Activated CD8-positive, alpha-beta memory T cell treated with anti-CD3 and anti-CD28 coated beads, Interleukin-2, amount 50 U/mL, for 4 hours (primary cell): ENCODE results near the gene ACSM3.
"Not testable (repeated sequence)": the region's sequence is repeated elsewhere in the genome, so short reads cannot be mapped to it uniquely, and the experiment has no call there.

Experiments
- DNase-seq: peaks from one replicate; pipeline ENCODE4 v3.0.0-alpha.2; 2020

The ACSM3 gene

DNA sequence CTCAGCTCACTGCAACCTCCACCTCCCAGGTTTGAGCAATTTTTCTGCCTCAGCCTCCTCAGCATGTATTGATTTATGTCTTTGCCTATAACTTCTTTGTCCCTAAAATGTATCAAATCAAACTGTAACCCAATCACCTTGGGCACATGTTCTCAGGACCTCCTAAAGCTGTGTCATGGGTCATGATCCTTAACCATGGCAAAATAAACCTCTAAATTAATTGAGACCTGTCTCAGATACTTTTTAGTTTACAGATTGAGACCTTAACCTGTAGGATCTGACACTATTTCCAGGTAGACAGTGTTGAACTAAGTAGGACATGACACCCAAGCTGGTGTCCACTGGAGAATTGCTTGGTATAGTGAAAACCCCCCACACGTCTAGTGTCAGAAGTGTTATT, 2.6 kb upstream of the ACSM3 start:
- DNase-seq = no peak

DNA sequence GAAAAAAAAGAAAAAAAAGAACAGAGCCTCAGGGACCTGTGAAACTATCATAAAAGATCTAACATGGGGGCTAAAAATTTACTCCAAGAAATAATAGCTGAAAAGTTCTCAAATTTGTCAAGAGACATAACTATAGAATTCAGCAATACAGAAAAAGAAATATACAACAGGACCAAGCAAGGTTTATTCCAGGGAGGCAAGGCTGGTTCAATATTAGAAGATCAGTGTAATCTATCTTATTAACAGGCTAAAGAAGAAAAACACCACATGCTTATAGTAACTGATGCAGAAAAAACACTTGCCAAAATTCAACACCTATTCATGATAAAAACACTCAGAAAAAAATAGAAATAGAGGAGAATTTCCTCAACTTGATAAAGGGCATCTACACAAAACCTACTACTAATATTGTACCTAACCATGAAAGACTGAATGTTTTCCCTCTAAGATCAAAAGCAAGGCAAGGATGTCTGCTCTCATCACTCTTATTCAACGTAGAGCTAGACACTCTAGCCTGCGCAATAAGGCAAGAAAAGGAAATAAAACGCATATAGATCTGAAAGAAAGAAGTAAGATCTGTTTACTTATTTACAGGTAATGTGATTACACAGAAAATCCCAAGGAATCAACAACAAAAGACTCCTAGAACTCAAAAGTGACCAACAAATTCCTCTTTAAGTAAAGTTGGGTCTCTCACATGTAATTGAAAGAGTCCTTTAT, 1.2 kb upstream of the ACSM3 start:
- no peak for DNase-seq

GRCh38 chr16:20764448-20764847, 634 bp downstream of the ACSM3 start:
- DNase-seq = not testable (repeated sequence)

GRCh38 chr16:20765732-20766131, 1.9 kb downstream of the ACSM3 start:
- no peak for DNase-seq

DNA sequence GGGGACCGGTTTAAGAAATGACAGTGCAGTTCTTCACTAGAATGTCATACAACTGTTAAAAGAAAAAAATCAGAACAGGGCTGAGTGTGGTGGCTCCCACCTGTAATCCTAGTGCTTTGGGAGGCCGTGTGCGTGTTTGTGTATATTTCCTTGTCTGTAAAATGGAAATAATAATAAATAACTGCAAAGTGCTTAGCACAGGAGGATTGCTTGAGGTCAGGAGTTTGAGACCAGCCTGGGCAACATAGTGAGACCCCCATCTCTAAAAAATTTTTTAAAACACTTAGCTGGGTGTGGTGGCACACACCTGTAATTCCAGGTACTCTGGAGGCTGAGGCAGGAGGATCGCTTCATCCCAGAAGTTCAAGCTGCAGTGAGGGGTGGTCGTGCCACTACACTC, 2.5 kb downstream of the ACSM3 start:
- no peak for DNase-seq

DNA sequence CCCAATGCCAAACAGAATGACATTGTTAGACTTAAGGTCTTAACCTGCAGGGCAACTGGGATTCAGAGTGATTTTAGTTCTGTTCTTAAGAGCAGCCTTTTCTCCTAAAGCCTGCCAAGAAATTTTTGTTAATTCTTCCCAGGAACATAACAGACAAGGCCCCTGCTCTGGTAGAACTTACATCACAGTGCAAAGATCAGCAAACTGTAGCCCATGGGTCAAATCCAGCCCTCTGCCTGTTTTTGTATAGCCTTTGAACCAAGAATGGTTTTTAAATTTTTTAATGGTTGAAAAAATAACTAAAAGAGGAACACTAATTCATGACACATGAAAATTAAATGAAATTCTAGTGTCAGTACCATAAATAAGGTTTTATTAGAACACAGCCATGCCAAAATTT, 3.8 kb downstream of the ACSM3 start:
- DNase-seq = no peak

DNA sequence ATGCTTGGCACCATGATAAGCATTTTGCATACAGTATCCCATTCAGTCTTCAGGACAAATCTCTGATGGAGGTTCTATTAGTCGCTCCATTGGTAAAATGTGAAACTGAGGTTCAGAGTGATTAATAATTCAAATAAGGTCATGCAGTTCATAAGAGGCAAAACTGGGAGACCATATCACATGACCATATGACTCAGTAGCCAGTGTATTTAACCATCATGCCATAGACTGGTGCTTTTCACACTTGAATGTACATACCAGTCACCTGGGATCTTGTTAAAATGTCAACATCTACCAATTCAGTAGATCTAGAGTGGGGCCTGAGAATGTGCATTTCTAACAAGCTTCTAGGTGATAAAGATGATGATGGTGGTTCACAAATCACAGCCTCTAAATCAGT, 4.3 kb downstream of the ACSM3 start:
- DNase-seq = no peak

DNA sequence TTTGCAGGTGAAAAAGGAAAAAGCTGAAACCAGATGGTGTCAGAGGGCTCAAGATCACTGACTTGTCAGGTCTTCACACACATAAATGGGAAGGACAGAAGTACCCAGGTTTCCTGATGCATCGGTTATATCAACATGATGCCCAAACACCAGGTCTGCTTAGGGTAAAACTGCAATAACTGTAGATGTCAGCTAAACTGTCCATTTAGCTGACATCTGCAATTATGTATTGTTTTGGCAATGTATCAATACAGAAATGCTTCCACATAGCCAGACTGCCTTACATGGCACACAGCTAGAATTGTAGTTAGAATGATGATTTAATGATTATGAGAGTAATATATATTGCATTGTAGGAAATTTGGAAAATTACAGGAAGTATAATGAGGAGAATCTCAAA, 5.0 kb downstream of the ACSM3 start:
- DNase-seq = no peak

GRCh38 chr16:20773679-20774078, 9.9 kb downstream of the ACSM3 start:
- no peak for DNase-seq

GRCh38 chr16:20774703-20775362, 11.0 kb downstream of the ACSM3 start:
- peak; percentile 40 for DNase-seq

DNA sequence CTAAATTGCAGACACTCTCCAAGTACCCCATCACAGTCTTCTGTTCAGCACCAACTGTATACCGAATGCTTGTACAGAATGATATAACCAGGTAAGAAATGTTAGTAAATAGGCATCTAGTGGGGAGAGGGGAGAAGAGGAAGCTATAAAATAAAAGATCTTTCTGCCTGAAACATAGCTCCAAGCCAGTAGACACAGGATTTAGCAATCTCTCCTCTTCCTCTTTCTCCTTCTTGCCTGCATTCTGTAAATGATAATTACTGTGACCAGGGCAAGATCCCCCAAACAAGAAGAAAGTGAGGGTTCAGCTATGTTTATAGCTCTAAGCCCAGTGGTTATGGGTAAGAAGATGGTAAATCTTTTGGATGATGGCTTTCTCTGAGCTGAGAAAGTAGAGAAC, 17.9 kb downstream of the ACSM3 start:
- DNase-seq = no peak

GRCh38 chr16:20782470-20782869, 18.7 kb downstream of the ACSM3 start:
- no peak for DNase-seq

- no peak for DNase-seq
Observed at GRCh38 chr16:20784204-20784603, 20.4 kb downstream of the ACSM3 start.

DNA sequence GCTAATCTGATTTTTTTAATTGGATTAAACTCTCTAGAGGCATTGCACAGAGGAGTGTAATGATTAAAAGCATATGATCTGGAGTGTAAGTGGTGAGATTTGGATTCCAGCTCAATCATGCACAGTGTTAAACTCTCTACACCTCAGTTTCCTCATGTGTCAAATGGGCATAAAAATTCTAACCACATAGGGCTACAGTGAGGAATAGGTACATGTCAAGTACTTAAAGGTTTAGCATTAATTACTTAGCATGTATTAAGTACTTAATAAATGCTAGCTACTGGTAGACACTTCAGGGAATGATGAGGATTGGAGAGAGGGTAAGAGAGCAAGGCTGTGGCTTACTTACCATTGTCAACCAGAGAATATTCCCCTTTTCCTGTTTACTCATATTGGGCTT, 25.3 kb downstream of the ACSM3 start:
- no peak for DNase-seq

GRCh38 chr16:20791923-20792612, 28.3 kb downstream of the ACSM3 start:
- no peak for DNase-seq

DNA sequence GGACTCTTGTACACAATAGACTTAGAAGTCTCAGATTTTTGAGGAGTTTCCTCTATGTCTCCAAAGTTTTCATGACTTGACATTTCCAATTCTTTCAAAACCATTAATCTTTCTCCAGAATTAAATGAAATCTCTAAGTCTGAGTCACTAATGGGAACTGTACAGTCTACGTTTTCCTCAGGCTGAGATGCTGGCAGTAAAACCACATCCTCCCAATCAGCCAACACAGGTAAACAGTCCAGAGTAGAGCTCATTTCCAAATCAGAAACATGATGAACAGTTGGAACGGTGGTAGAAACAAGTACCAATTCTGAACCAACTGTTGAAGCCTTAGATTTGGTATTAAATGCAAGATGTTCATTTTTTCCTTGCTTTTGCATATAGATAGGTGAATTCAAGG, 34.5 kb downstream of the ACSM3 start:
- no peak for DNase-seq

DNA sequence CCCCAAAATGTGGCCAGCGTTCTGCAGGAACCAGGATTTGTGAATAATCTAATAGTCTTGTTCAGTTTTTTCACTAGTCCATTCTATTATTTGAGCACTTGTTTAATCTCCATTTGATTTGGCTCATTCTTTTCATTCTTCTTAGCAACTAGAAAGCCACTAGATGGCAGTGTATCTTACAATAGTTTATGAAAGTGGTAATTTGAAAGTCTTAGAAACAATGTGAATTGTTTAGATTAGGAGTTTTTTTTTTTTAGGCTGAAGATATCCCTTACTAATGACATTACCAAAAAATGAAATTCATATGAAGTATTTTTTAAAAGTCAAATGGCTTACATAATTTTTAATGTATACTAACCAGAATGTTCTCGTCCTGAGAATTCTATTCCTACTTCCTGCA, 35.8 kb downstream of the ACSM3 start:
- no peak for DNase-seq

DNA sequence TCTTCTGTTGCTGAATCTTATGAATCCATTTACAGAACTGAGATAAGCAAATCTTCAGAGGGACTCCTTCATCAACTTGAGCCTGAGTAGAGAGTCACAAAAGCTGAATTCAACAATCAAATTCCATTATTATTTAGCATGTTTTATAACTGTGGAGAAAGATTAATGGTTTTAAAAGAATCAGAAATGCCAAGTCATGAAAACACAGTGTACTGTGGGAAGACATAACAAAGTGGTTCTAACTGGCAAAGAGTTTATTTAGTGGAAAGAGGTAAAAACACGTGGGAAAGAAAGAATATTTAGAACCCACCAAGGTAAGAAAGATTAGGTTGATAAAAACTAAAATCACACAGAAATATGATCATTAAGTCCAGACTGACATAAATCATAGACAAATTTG, 37.5 kb downstream of the ACSM3 start:
- DNase-seq = no peak

DNA sequence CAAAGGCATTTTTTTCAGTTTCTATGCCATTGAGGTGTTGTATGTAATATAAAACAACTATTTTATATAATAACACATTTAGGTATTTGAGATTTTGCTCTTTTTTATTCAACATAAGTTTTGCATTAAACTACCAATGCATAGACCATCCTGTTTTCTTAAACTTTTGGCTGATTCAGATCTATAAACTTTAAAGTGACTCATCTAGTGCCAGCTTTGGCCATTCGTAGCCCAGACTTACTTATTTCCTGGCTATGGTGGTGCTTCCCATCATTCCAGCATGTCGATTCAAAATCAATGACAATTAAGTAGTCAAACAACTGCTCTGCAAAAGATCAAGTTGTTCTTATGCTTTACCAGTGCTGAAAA, 39.4 kb downstream of the ACSM3 start:
- no peak for DNase-seq

DNA sequence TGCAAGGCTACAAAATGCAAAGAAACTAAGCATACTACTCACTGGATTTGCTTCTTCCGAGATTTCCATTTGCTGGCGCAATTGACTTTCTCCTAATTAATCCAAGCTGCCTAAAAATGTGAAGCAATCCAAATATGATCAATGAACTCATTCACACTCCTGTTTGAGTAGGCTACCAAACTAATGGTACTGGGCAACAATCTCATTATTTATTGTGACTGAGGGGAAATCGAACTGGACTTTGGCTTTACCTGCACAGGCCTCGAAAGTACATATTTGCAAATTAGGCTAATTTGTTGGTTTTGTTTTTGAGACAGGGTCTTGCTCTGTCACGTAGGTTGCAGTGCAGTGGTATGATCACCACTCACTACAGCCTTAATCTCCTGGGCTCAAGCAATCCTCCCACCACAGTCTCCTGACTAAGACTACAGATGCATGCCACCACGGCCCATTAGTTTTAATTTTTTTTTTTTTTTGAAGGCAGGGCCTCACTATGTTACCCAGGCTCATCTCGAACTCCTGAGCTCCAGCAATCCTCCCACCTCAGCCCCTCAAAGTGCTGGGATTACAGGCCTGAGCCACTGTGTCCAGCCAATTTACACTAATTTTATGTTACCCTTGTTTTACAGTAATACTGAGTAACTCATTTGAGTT, 39.9 kb downstream of the ACSM3 start:
- DNase-seq = no peak

GRCh38 chr16:20805684-20806167, 41.9 kb downstream of the ACSM3 start:
- DNase-seq = not testable (repeated sequence)

DNA sequence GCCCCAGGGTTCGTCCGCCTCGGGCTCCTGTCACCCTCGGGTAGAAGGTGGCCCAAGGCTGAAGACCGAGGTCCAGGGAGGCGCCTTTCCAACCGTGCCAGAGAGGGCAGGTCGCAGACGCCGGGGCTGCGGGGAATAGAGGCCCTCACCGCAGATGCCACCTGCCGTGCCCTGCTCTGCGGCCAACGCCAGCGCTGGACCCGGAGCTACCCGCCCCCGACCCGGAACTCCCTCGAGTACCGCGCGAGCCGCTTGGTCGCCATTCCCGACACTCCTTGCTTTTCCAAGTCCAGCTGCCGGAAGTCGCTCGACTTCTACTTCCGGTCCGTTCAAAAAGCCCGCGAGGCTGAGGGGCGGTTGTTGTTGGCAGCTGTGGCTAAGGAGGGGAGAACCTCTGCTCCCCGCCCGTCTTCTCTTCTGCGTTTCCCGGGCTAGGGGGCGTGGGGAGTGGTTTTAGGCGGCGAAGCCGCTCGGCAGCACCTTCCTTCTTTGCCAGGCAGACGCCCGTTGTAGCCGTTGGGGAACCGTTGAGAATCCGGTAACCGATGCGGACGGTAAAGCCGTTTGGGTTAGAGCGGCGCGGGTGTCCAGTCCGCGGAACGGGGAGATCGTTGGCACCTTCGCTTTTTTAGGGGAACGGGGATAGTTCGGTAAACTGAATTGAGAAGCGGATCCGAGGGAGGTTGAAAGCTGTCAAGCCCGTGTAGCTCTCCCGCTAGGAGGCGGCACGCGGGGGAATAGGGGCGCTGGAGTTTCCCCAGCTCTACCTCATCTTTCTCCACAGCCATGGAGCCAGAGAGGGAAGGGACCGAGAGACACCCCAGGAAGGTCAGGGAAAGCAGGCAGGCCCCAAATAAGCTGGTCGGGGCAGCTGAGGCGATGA, 42.6 kb downstream of the ACSM3 start, which contains the start of the genes ERI2 and REXO5:
Gene ERI2 (minus strand): TSS at position 305 of the 883 bp plus-strand sequence. CDS start 42 bp downstream, at position 263.
Gene REXO5 (plus strand): TSS at position 360 of the 883 bp plus-strand sequence. CDS start 427 bp downstream, at position 787.
- peak; percentile 68 for DNase-seq
